KOPT-K1 (cell line): ENCODE measurements around the gene MIA.
"Not testable (repeated sequence)": the region's sequence is repeated elsewhere in the genome, so short reads cannot be mapped to it uniquely, and the experiment has no call there.

Experiments used
- H3K27ac ChIP-seq: fragments of 200-600 bp; sonication (generic); 2 replicates; pipeline ENCODE4 v1.5.1; 2016; ENCODE audit warnings: antibody characterized with exemption, mild to moderate bottlenecking, low read depth, low read length; ENCODE audit not compliant: poor library complexity, severe bottlenecking
- H3K36me3 ChIP-seq: fragments of 200-600 bp; sonication (generic); 2 replicates; pipeline ENCODE4 v1.5.1; 2017; ENCODE audit warnings: antibody characterized with exemption, mild to moderate bottlenecking, low read length, moderate library complexity; ENCODE audit not compliant: insufficient read depth
- H3K9me3 ChIP-seq: fragments of 200-600 bp; sonication (generic); 2 replicates; pipeline ENCODE4 v1.5.1; 2017; ENCODE audit warnings: antibody characterized with exemption, low read length, mild to moderate bottlenecking; ENCODE audit not compliant: insufficient read depth, poor library complexity, severe bottlenecking

MIA gene

GRCh38 chr19:40810649-40811408 lies 35.5 kb downstream of the MIA start:
- H3K36me3 ChIP-seq: peaks cover 46% of the 10 kb centered on the region
- H3K27ac ChIP-seq, H3K9me3 ChIP-seq: not testable (repeated sequence)

- Histone ChIP-seq H3K27ac (no peak overlapping the region), H3K9me3 (no peaks in the 10 kb centered on the region), H3K36me3 (peaks cover 37% of the 10 kb centered on the region)
These were observed 36.4 kb downstream of the MIA start for GRCh38 chr19:40811478-40812341.

DNA sequence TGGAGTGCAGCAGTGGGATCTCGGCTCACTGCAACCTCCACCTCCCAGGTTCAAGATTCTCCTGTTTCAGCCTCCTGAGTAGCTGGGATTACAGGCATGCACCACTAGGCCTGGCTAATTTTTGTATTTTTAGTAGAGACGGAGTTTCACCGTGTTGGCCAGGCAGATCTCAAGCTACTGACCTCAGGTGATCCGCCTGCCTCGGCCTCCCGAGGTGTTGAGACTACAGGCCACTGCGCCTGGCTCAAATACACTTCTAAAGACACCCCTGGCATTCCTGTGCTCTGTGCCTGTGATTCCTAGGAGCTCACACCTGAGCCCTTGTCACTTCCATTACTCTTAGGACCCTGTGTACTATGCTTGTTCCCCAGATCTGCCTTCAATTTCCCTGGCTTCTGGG lies 37.2 kb downstream of the MIA start:
- not testable (repeated sequence) for H3K27ac ChIP-seq, H3K9me3 ChIP-seq
- H3K36me3 ChIP-seq: peaks cover 29% of the 10 kb centered on the region

GRCh38 chr19:40813182-40813581 lies 37.9 kb downstream of the MIA start:
- Histone ChIP-seq H3K36me3 (peaks cover 22% of the 10 kb centered on the region), H3K27ac (no peak overlapping the region), H3K9me3 (no peaks in the 10 kb centered on the region)

DNA sequence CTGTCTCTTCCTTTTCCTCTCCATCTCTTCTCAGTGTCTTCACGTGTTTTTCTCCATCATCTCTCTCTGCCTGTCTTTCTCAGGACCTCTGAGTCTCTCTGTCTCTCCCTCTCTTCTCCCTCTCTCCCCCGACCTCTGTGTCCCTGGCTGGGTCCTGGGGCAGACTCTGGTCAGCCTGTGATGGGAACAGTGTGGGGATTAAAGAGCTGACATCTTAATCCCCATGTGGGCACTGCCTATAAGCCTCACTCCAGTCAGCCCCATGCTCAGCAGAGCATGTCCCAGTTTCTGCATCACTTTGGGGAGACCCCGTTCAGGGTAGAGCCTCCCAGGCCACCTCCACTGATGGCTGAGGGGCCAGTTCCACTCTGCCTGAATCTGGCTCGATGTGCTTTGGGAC lies 39.9 kb downstream of the MIA start:
- no peaks in the 10 kb centered on the region for H3K9me3 ChIP-seq
- H3K36me3 ChIP-seq: peaks cover 2% of the 10 kb centered on the region; the same call in 1 of the 2 replicates
- no peak overlapping the region for H3K27ac ChIP-seq

DNA sequence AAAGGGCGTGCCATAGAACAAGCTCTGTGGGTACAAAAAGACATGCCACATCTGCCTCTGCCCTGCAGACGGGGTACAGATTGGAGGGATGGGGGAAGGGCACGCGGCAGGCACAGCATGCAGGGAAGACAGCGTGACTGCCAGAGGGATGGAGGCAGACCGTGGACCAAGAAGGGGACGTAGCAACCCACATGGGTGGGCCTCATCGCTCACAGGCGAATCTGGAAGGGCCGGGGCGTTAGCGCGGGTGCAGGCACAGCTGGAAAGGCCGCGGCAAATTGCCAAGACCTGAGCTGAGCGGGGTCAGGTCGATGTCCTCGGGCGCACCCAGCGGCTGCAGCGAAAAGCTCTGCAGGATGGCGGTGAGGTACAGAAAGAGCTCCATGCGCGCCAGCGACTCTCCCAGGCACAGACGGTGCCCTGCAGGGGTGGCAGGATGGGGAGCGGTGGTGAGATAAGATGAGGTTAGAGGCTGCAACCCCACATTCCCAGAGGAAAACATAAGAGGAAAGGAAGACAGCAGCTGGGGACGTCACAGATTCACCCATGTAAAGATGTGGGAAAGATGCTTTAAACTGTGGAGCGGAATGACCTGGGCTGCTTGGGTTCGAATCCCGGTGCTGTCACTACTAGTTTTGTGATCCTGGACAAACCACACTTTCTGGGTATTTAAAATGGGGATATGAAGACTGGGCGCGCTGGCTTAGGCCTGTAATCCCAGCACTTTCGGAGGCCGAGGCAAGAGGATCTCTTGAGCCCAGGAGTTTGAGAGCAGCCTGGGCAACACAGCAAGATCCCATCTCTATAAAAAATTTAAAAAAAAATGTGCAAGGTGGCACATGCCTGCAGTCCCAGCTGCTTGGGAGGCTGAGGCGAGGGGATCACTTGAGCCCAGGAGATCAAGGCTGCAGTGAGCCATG lies 43.4 kb downstream of the MIA start:
- not testable (repeated sequence) for H3K9me3 ChIP-seq, H3K27ac ChIP-seq, H3K36me3 ChIP-seq

DNA sequence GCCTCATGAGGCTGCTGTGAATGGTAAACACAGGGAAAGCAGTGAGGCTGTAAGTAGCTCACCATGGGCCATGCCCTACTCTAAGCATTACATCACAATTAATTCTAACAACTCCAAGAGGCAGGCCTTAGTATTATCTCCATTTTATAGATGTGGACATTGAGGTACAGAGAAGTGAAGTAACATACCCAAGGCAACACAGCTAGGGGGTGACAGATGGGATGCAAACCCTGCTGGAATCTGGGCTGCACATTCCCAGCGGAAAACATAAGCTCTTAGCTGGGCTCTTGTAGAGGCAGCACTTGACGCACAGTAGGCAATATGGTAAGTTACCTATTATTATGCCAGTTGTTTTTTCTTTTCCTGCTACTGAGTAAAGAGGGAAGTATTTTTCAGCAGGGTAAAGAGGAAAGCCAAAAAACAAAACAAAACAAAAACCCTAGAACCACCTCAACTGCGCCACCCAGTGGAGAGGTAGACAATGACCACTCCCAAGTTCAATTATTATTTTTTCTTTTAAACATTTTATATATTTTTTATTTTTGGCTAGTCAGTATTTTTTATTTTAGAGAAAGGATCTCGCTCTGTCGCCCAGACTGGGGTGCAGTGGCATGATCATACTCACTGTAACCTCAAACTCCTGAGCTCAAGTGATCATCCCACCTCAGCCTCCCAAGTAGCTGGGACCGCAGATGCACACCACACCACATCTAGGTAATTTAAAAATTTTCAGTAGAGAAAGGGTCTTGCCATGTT lies 44.3 kb downstream of the MIA start:
- not testable (repeated sequence) for H3K9me3 ChIP-seq

DNA sequence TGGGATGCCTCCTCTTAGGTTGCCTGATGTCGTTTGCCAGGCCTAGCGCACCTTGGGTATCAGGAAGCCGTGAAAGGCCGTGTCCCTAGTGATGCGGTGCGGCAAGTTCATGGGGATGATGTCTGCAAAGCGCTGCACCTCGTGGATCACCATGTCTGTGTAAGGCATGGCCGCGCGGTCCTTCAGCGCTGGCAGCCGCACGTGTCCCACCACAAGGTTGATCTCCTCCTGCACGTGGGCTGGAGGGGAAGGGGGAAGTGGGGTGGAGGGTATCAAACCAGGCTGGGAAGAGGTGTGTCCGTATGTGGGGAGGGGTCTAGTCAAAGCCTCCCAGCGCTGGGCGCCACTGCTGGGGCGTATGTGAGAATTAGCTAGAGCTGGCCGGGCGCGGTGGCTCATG lies 46.8 kb downstream of the MIA start:
- Histone ChIP-seq H3K9me3 (no peaks in the 10 kb centered on the region), H3K27ac (no peak overlapping the region), H3K36me3 (no peaks in the 10 kb centered on the region; the same call in 1 of the 2 replicates)

More for the DNA sequence above, 44.3 kb downstream of the MIA start:
- not testable (repeated sequence) for H3K36me3 ChIP-seq, H3K27ac ChIP-seq

DNA sequence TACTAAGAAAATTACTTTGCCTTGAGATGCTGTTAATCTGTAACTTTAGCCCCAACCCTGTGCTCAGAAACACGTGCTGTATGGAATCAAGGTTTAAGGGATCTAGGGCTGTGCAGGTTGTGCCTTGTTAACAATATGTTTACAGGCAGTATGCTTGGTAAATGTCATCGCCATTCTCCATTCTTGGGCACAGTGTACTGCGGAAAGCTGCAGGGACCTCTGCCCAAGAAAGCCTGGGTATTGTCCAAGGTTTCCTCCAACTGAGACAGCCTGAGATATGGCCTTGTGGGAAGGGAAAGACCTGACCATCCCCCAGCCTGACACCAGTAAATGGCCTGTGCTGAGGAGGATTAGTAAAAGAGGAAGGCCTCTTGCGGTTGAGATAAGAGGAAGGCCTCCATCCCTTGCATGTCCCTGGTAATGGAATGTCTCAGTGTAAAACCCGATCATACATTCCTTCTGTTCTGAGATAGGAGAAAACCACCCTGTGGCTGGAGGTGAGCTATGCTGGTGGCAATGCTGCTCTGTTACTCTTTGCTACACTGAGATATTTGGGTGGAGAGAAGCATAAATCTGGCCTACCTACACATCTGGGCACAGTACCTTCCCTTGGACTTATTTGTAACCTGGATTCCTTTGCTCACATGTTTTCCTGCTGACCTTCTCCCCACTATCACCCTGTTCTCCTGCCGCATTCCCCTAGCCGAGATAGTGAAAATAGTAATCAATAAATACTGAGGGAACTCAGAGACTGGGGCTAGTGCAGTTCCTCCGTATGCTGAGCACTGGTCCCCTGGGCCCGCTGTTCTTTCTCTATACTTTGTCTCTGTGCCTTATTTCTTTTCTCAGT lies 47.6 kb downstream of the MIA start:
- not testable (repeated sequence) for H3K27ac ChIP-seq, H3K9me3 ChIP-seq, H3K36me3 ChIP-seq

GRCh38 chr19:40824916-40825315 lies 49.6 kb downstream of the MIA start:
- H3K9me3 ChIP-seq, H3K36me3 ChIP-seq, H3K27ac ChIP-seq: not testable (repeated sequence)

GRCh38 chr19:40825460-40826095 lies 50.3 kb downstream of the MIA start:
- not testable (repeated sequence) for H3K9me3 ChIP-seq, H3K36me3 ChIP-seq, H3K27ac ChIP-seq

DNA sequence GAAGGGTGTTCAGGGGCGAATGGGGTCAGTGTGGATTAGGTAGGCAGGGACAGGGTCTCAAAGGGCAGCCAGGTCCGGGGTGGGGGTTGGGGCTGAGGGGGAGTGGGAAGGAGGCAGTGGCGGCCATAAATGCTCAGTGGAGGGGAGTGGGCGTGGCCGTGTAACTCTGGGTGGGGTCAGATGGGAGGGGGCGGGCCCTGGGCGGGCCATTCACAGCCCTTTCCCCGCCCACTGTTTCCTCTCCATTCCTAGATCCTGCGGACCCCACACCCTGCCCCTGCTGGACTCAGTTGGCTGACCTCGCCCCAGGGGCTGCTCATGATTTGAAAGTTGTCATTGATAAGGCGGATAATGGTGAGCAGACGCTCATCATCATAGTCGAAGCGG lies 51.0 kb downstream of the MIA start:
- H3K27ac ChIP-seq, H3K36me3 ChIP-seq: not testable (repeated sequence)

DNA sequence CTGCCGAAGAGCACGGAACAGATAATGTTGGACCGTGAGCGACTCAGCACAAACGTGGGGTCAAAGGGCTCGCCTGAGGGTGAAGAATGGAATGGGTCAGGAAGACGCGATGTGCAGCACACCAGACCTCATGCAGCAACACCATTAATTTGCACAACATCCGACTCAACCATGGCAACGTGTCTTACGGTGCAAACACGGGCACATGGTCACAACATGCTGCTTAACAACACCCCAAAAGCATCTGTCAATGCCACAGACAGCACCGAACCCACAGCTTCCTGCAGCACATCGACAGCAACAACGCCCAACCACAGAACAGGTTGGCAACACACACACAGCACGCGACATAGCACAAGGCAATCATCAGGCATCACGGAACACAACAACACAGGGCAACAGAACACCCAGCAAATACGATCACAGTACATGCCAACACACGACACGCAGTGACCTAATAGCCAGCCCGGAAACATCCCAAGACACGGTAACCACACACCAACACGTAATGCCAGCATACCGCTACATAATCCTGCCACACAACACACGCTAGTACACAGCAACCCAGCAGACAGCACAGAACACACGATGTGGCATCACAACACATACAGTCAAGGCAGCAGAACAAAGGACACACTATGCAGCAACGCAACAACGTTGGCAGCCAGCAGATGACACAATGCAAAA lies 51.5 kb downstream of the MIA start:
- not testable (repeated sequence) for H3K36me3 ChIP-seq, H3K9me3 ChIP-seq, H3K27ac ChIP-seq

More for the DNA sequence above, 51.0 kb downstream of the MIA start:
- H3K9me3 ChIP-seq: not testable (repeated sequence)
